T1000 (cell line): ENCODE data around the gene HGFAC.

Source experiments
- DNase-seq: peaks from one replicate; lab custom pipeline; 2025; ENCODE audit warnings: mixed read lengths; lab: John Stamatoyannopoulos, UW

HGFAC gene

DNA sequence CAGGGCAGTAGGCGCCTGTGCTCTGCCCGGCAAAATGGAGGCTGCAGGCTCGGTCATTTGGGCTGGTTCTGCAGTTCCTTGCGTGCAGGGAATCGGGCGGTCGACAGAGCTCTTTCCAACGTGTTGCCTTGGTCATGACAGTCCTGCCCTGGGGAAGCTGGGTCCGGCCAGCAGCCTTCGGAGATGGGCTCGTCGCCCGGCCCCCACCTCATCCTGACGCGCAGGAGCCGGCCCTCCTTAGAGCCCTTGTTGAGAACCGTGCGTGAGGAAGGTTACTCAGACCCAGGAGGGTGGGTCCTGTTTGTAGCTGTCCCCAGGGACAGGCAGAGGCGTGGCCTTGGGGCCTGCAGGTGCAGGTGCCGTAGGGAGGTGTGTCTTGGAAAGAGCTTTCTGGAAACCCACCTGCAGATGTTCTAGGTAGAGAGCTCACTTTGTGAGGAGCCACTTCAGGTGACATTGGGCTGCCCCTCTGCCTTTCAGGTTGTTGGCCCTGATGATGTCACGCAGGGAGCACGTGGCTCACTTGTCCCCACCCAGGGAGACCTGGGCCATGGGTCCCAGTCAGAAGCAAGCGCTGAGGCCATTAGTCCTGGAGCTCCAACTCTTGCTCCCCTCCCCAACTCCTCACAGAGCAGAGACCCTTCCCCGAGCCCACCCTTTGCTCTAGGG is 15.2 kb upstream of the HGFAC start:
- DNase-seq, result no peak

DNA sequence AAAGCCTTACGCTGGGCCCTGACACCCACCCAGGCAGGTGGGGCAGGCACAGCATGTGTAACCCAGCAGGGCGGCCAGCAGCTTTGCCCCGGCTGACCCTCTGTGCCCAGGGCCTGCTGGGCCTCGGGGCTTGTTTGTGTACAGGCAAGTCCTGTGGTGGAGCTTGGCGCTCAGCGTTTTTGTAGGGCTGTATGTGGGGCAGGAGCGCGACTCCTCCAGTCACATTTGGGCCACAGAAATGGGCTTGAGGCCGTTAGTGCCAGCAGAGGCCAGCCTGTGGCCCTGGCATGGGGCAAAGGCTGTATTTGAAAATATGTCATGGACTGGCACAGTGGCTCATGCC is 14.7 kb upstream of the HGFAC start:
- DNase-seq, result no peak

DNA sequence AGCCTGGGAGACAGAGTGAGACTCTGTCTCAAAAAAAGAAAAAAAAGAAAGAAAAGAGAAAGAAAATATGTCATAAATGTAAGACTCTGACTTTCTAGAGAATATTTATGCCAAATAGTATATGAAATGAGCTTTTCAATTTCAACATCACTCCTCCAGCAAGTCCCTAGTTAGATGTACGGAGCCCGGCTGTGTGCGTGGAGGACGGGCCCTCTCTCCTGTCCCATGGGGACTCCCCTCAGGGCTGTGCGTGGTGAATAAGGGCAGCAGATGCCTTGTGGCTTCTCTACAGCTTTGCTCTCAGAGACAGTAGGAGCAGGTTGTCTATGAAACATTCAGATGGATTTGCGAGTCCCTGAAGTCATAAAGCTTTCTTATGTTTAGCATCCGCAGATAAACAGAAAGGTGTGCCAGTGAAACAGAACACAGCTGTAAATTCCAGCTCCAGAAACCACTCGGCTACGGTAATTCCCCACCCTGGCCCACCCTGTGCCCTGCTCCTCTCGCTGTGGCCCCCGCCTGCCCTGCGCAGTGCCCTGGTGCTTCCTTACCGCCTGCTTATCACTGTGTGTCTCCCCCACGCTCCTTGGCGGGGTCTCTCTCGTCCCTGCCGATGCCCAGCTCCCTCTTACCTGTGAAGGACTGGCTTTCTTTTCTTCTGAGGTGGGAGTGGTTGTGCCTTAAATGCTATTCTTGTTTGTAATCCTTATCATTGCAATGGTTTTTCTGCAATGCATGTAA is 13.9 kb upstream of the HGFAC start:
- no peak for DNase-seq

DNA sequence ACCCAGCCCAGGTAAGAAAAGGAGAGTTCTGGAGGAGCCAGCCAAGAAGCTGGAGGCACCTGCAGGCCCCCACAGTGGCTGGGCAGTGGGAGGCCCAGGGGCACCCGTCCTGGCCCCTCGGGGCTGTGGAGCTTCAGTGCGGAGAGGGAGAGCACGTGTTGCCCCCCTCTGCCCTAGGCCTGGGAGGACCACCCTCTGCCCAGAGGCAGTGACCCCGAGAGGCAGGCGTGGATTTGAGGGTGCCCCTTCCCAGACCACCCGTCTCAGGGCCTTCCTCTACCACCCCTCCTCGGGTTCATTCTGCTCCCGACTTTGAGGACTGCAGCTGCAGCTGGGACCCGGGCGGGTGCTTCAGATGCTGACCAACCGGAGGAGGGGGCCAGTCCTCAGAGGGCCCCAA is 12.1 kb upstream of the HGFAC start:
- no peak for DNase-seq

DNA sequence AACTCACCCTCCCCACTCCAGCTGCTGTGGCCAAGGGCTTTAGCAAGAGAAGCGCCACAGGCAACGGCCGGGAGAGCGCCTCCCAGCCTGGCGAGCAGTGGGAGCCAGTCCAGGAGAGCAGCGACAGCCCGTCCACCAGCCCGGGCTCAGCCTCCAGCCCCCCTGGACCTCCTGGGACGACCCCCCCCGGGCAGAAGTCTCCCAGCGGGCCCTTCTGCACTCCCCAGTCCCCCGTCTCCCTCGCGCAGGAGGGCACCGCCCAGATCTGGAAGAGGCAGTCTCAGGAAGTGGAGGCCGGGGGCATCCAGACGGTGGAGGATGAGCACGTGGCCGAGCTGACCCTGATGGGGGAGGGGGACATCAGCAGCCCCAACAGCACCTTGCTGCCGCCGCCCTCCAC is 11.2 kb upstream of the HGFAC start:
- no peak for DNase-seq

DNA sequence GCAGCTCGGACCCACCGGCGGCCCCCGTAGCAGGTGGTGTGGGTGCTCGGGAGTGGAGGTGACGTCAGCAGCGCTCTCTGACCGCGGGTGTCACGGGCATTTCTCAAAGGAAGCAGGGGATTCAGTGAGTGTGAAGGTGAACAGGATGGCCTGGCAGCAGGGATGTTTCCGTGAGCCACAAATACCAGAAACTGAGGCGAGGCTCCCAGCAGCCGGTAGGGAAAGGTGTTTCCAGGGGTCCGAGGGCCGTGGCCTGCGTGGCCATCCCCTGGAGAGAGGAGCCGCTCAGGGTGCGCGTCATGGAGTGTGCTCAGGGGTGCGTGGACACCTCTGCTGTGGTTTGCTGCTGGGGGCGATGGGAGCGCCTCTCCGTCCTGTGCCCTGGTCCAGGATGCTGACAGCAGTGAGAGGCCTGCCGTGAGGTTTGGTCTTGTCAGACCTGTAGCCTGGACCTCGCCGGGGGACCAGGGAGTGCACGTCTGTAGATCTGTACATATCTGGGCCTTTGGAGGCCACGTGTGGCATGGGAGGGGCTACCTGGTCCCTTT is 10.2 kb upstream of the HGFAC start:
- DNase-seq, result no peak

DNA sequence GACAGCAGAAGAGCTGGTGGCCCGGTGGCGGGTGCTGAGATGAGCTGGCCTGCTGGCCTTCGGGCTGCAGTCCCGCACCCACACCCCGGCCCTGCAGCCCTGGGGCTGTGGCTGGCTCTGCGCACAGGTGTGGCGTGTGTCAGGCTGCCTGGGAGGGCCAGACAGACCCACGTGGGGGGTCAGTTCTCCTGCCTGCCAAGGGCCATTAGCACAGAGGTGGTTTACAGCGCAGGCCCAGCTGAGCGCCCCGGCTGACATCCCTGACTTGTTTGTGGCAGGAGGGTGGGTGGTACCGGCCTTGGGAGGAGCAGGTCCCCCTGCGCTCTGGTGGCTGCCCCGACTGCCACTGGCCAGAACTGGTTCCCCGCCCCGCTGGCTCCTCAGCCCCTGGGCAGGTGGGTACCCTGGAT is 9.4 kb upstream of the HGFAC start:
- no peak for DNase-seq

DNA sequence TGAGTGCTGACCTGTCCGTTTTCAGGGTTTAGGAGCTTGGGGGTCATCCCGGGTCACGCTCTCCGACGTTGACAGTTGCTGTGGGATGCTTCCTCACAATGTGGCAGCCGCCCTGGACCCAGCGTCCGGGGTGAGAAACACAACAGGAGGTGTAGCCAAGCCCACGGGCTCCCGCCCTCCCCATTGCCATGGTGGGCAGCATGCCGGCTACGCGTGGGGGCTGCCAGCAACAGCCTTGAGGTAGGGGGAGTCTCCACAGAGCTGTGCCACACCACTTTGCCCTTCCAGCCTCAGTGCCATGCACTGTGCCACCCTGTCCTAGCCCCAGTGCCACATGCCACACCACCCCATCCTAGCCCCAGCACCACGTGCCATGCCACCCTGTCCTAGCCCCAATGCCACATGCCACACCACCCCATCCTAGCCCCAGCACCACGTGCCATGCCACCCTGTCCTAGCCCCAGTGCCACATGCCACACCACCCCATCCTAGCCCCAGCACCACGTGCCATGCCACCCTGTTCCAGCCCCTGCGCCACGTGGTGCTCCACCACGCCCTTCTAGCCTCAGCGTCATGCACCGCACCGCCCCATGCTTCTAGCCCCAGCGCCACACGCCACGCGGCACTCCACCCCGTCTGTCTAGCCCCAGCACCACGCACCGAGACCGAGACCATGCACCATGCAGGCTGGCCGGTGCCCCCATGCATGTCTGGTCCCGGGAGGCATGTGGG is 8.5 kb upstream of the HGFAC start:
- no peak for DNase-seq

DNA sequence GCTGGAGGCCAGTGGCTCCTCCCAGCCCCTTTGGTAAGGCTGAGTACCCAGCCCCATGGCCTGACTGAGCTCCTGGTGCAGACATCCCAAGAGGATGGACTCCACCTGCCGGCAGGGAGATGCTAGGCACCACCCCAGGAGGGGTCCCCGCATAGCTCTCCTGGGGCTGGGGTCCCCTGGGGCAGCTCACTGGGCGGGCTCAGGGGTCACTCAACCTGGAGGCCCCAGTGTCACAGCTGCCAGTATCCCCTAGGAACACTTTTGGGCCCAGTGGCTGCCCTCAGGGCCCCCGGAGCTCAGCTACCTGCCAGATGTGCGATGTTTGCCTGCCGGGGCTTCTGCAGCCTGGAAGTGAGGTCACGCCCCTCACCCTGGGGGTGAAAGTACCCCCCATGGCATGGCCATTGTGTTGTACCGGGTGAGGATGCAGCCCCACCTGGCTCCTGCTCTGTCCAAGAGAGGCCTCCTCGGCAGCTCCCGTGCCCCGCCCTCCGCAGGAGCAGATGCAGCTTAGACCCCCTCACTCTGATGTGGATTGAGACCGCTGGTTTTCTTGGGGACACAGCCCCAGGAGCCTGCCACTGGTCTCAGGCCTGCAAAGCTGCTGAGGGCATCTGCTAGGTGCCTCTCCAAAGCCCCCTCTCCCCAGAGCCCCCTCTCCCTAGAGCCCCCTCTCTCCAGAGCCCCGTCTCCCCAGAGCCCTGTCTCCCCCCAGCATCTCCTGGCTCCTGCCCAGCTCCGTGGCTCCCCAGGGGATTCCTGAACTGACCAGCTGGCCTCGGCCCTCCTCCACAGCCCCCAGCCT is 6.7 kb upstream of the HGFAC start:
- no peak for DNase-seq

DNA sequence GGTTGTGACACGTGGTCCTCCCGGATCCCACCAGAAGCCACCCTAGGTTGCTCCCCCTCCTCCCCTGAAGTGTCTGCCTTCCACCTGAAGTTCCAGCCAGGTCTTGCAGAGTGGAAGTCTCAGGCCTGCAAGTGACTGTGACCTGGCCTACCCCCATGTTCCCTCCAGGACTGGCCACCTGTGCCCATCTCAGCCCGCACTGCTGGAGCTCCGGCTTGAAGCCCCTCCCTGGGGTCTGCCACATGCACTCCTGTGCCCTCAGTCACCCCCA is 6.1 kb upstream of the HGFAC start:
- DNase-seq, result no peak

DNA sequence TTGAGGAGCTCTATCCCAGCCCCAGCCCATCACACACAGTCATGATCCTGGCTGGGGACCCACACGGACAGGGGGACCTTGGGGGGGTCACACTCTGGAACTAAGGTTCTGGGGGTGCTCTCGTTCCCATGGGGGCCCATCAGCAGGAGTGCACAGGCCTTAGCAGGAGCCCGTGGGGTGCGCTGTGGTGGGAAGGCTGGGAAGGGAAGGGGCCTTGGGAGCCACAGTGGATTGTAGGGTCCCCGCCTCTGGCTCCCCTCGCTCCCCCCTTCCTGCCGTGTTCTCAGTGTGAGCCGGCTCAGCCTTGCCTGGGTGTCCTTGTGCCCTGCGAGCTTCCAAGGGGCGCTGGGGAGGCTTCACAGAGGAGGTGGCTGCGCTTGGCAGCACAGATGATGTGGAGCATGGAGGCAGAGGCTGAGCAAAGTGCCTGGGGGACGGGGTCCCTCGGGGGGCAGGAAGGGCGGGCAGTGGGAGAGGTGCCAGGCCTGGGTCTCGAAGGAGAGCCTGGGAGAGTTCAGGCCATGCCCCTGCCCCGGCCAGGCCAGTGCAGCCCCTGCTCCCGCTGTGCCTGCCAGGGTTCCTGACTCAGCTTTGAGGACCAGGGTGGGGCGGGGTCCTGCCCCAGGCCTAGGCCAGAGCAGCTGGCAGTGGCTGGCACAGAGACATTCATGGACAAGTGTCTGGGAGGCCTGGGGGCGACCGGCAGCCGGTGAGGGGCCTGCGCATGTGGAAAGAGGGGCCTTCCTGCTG is 5.5 kb upstream of the HGFAC start:
- DNase-seq, result no peak

DNA sequence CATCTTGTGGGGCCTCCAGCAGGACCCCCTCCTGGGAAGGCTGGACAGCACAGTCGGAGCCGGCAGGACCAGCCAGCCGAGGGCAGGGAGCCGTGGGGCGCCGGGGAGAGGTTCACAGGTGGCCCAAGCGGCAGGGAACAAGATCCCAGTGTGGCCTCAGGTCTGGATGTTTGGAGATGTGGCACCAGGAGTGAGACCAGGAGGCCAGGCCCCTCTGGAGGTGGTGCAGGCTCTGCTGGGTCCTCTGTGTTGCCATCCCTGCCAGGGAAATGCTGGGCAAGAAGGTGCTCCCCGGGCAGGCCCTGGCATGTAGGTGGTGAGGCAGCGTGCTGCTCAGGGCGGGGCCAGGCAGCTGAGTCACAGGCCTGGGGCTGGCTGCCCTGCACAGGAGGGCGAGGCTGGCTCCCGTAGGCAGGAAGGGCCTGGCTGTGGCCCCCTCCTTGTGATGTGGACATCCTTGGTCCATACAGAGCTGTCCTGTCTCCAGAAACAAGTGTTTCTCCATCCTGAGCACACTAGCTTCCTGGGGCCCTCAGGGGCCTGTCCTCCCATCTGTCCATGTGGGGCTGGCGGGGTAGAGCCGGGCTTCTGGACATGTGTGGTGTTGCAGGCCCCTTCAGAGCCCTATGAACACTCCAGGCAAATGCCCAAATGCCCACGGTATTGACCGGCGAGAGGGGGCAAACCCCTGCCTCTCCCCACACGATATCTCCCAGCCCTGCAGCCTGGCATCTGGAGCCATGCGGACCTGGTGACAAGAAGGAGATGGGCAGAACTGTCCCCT is 4.8 kb upstream of the HGFAC start:
- peak; percentile 73 for DNase-seq

DNA sequence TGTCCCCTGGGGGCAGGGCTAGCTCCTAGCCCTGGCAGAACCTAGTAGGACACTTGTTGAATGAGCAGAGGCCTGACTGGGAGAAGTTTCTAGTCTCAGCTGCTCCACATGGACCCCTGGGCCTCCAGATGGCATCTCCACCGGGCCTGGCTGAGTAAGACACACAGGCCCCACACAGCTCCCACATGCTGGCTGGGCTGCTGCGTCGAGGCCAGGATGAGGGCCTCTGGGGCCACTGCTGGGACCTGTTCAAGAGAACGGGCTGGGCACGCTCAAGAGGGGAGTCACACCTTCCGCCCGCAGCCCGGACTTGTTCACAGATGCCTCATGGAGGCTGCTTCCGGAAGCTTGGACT is 4.2 kb upstream of the HGFAC start:
- DNase-seq, result no peak

DNA sequence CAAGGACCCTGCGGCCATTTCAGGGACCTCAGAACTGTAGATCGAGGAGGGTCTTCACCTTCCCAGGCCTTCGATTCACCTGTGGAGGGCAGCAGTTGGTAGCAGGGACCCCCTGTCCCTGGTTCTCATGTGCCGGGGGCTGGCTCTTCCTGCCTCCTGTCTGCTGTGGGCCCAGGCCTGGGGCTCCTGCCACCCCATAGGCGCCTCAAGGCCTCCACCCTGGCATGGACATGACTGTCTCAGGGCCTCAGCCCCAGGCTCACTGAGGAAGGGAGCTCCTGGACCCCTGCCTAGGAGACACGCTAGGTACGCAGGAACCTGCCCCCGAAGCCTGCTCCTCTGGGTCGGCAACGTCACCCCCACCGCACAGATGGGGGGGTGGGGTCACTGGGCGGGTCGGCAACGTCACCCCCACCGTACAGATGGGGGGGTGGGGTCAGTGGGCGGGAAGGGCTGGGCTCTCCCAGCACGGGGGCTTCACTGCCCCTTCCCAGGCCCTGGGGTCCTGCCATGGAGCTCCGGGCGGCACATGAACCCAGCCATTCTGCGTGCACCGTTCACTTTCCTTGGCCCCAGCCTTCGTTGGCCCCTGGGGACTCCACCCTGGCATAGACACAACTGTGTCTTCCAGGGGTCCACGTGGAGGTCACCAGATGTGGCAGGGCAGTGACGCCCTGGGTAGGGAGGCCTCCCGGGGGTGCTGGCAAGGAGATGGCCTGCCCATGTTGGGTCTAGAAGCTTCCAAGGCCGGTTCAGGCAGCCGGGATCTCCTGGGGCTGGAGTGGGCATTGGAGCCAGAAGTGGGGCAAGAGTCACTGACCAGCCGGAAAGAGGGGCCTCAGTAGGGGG is 3.5 kb upstream of the HGFAC start:
- DNase-seq, result no peak

DNA sequence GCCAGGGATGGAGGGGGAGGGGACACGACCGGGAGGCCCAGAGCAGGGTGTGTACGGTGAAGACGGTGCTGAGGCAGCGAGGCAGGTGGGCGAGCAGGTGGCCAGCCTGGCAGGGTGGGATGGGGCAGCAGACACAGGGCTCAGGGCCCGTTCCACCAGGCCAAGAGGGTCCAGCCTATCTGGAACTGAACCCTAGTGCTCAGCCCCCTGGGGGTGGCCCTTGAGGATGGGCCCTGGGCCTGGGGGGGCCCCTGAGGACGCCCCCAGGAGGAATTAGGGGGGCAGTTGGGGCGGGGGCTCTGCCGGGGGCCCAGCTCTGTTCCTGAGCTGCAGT is 3.0 kb upstream of the HGFAC start:
- DNase-seq, result no peak

DNA sequence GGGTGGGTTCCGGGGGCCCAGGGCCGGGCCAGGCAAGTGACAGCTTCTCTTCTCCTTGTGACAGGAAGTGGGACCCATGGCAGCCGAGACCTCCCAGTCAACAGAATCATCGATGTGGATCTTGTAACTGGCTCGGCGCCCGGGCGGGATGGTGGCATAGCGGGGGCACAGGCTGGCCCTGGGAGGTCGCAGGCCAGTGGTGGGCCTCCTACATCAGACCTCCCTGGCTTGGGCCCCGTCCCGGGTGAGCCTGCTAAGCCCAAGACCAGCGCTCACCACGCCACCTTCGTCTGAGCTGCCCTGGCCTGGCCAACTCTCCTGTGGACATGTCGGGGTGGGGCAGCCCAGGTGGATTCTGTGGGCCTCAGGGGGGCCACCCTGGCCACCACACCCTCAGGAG is 2.4 kb upstream of the HGFAC start:
- no peak for DNase-seq

DNA sequence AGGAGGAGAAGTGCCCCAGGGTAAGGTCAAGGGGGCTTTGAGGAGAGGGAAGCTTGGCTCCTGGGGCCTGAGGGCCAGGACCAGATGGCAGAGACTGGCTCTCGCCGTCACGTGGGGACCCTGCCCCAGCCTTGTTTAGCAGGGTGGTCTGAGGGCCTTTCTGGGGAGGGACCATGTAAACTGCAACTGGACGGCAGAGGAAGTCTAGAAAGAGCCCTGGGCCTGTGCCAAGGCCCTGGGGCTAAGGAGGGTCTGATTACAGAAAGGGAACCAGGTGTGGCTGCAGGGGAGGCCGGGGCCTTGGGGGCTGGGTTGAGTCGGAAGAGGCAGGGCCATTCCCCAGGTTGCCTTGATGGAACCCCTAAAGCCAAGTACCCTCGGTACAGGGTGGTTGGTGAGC is 1.8 kb upstream of the HGFAC start:
- DNase-seq, result no peak

DNA sequence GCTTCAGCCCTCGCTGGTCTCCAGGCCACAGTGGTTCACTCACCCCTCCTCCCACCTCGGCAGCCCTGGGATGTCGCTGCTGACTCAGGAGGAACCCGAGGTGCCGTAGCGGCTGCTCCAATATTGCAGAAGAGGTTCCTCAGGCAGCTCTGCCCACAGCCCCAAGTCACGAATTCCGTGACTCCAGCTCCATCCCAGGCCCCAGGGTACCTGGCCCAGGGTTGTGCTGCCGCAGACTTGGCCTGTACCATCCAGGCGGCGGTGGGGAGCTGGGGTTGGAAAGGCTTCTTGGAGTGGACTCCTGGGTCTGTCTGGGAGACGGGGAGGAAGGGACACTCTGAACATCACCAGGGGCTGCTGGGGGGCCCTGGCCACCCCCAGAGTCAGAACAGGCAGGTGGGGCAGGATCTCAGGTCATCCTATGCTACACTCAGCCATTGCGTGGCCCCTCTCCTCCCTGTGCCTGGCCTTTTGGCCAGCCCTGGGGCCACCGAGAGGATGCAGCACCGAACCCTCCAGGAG is 728 bp upstream of the HGFAC start:
- peak; percentile 20 for DNase-seq

DNA sequence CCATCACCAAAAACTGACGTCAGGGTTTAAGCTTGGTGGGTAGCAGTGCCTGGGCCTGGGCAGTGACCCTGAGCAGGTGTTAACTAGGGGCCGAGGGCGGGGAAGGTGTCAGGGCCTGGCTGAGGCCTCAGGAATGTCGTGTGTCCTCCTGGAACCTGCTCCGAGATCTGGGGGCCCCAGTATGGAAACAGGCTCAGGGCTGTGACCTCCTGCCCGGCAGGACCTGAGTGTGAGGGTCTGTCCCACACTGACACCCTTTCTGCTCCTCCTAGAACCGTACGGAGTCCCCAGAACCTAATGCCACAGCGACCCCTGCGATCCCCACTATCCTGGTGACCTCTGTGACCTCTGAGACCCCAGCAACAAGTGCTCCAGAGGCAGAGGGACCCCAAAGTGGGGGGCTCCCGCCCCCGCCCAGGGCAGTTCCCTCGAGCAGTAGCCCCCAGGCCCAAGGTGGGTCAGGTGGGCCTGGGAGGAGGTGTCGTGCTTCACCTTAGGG is 741 bp downstream of the HGFAC start:
- DNase-seq, result no peak
